A549 treated with RU486 at 1 μM for 4 hours (cell line): ENCODE data around the gene PDC. TPM values are rescaled to one million over a fixed set of nuclear protein-coding genes. Genes with fewer than 3 reads are reported as not detected.

Experiments
- total RNA-seq: library from RNA; stranded (reverse); fragments of 200-300 nt; extraction: Qiagen RNA extraction; gene quantifications from 5 replicates; pipeline ENCODE4 v1.2.3, GENCODE V29; 2022; ENCODE audit warnings: low read depth

Gene PDC
- total RNA-seq: not detected in 5 replicates

DNA sequence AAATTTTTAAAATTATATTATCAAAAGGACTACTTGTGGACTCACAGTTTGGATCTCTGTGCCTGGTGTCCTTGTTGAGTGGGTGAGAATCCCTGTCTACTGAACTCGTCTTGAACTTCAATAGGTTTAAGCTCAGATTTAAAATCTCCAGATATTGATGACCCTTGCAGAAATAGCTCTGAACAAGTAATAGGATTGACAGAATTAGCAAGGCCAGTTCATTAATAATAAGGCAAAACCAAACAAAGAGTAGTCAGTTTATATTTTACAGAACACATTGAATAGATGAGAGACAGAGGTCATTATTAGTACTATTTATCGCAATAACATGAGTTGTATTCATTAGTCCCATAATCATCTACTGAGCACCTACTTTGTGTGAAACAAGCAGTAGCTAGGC is at the start of gene PDC:
Gene PDC, minus strand, starts transcription at position 101 of the 400 bp plus-strand sequence. CDS start 11,655 bp downstream, outside the sequence.

Other genes with a start within 250 kb of the PDC start
- 0.09 to 0.20 TPM (median 0.16 TPM) in 5 replicates for gene PRG4, start 164.8 kb downstream of the PDC start, total RNA-seq
- gene TPR, start 85.9 kb downstream of the PDC start, total RNA-seq: 43.7 to 57.2 TPM (median 45.4 TPM) in 5 replicates
- 6.9 to 18.0 TPM (median 16.4 TPM) in 5 replicates for gene ODR4, start 85.3 kb downstream of the PDC start, total RNA-seq
- 5.8 to 11.2 TPM (median 9.0 TPM) in 5 replicates for gene PTGS2, start 219.3 kb upstream of the PDC start, total RNA-seq